Measurements from ENCODE around the gene LURAP1L.

LURAP1L gene

DNA sequence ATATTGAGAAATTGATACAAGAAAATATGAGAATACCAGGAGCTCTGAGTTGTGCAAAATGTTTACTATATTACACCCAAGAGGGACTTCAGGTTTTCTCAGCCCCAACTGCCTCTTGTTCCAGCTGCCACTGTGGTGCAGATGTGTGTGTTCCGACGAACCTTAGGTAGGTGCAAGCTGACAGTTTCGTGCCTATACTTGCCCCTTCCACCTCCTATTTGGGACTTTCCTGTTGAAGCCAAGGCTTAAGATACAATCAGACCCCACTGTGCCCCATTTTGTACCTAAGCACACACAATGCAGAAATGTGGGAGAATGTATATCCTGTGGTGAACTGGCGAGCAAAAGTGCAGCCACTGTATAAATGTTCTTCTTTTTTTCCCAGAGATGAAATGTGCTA is 80.2 kb downstream of the LURAP1L start:
- H3K9me3 ChIP-seq = no peaks in the 10 kb centered on the region
- H3K27ac ChIP-seq = no peak overlapping the region
- H3K4me3 ChIP-seq (ENCODE audit: low read depth in 1 of 2, low read length in 1 of 2) = no peak overlapping the region
- no peaks in the 10 kb centered on the region for H3K4me1 ChIP-seq (ENCODE audit: control insufficient read depth in 1 of 2, insufficient read depth in 1 of 2, low read depth in 1 of 2, low read length in 1 of 2)
- TF ChIP-seq, protein P1, sequence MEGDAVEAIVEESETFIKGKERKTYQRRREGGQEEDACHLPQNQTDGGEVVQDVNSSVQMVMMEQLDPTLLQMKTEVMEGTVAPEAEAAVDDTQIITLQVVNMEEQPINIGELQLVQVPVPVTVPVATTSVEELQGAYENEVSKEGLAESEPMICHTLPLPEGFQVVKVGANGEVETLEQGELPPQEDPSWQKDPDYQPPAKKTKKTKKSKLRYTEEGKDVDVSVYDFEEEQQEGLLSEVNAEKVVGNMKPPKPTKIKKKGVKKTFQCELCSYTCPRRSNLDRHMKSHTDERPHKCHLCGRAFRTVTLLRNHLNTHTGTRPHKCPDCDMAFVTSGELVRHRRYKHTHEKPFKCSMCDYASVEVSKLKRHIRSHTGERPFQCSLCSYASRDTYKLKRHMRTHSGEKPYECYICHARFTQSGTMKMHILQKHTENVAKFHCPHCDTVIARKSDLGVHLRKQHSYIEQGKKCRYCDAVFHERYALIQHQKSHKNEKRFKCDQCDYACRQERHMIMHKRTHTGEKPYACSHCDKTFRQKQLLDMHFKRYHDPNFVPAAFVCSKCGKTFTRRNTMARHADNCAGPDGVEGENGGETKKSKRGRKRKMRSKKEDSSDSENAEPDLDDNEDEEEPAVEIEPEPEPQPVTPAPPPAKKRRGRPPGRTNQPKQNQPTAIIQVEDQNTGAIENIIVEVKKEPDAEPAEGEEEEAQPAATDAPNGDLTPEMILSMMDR (IDR thresholded peaks at IDR 0.05) = no peak
- no peaks in the 10 kb centered on the region for H3K27me3 ChIP-seq
- no peaks in the 10 kb centered on the region for H3K36me3 ChIP-seq

DNA sequence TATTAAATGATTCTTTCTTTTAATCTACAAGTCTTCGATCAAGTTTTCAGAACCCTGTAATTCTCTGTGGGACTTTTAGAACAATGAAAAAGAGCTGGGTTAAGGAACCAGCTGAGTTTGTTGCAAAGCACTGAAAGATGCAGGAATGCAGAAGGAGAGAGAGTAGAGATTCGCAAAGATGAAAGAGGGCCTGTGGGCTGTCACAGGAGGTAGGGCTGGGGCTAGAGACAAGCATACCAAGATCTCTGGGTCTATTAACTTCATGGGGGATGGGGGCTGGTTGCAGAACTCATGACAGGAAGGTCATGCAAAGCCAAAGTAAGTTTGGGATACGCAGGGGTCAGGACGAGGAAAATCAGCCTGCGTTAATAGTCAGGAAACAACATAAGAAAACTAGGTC is 81.8 kb downstream of the LURAP1L start:
- Histone ChIP-seq H3K36me3 (no peaks in the 10 kb centered on the region), H3K4me3 (ENCODE audit: low read depth in 1 of 2, low read length in 1 of 2) (no peak overlapping the region), H3K27me3 (no peaks in the 10 kb centered on the region), H3K9me3 (no peaks in the 10 kb centered on the region), H3K27ac (no peak overlapping the region), H3K4me1 (ENCODE audit: control insufficient read depth in 1 of 2, insufficient read depth in 1 of 2, low read depth in 1 of 2, low read length in 1 of 2) (no peaks in the 10 kb centered on the region)
- TF ChIP-seq, protein P1 (IDR thresholded peaks at IDR 0.05) = no peak

DNA sequence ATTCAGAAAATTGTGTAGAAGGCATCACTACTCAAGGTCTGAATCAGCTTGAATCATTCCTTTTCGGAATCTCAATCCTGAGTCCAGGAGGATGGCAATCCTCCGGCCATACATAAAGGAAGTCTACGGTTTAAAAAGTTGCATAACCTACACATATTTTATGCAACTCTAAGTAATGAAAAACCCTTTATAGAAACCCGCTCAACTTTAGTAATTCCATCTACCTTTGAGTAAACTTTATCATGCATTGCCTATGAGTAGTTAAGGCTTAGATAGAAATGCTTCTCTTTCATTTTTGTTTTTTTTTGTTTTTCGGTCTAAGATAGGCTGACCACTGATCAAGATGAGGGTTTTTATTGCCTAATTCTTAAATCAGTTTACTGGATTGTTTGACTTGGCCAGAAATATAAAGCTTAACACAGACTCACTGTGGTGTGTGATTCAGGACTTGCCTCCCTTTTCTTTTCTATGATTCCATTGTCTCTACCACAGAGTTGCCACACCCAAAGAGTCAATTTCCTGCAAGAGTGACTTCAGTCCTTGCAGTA is 85.0 kb downstream of the LURAP1L start:
- Histone ChIP-seq H3K27ac (no peak overlapping the region), H3K4me1 (ENCODE audit: control insufficient read depth in 1 of 2, insufficient read depth in 1 of 2, low read depth in 1 of 2, low read length in 1 of 2) (no peaks in the 10 kb centered on the region), H3K4me3 (ENCODE audit: low read depth in 1 of 2, low read length in 1 of 2) (no peak overlapping the region), H3K9me3 (no peaks in the 10 kb centered on the region), H3K36me3 (no peaks in the 10 kb centered on the region), H3K27me3 (no peaks in the 10 kb centered on the region)
- TF ChIP-seq, protein P1 (IDR thresholded peaks at IDR 0.05) = no peak

DNA sequence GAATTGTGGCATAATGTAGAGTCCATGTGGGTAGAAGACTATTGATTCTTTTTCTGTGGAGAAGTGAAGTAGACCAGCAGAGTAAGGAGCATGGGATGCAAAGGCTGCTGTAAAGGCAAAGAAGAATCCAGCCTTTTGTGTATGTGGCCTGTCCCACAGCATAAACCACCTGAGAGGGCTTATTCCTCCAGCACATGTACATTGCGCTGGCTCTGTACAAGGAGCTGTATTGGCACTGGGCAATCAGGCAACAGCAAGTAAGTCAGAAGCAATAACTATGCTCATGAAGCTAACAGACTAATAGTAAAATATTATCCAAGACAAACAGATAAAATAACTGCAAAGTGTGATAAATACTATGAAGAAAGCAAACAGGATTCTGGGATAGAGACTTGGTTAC is 86.2 kb downstream of the LURAP1L start:
- Histone ChIP-seq H3K9me3 (no peaks in the 10 kb centered on the region), H3K4me1 (ENCODE audit: control insufficient read depth in 1 of 2, insufficient read depth in 1 of 2, low read depth in 1 of 2, low read length in 1 of 2) (no peaks in the 10 kb centered on the region), H3K4me3 (ENCODE audit: low read depth in 1 of 2, low read length in 1 of 2) (no peak overlapping the region), H3K27ac (no peak overlapping the region), H3K36me3 (no peaks in the 10 kb centered on the region), H3K27me3 (no peaks in the 10 kb centered on the region)
- TF ChIP-seq, protein P1 (IDR thresholded peaks at IDR 0.05) = no peak

DNA sequence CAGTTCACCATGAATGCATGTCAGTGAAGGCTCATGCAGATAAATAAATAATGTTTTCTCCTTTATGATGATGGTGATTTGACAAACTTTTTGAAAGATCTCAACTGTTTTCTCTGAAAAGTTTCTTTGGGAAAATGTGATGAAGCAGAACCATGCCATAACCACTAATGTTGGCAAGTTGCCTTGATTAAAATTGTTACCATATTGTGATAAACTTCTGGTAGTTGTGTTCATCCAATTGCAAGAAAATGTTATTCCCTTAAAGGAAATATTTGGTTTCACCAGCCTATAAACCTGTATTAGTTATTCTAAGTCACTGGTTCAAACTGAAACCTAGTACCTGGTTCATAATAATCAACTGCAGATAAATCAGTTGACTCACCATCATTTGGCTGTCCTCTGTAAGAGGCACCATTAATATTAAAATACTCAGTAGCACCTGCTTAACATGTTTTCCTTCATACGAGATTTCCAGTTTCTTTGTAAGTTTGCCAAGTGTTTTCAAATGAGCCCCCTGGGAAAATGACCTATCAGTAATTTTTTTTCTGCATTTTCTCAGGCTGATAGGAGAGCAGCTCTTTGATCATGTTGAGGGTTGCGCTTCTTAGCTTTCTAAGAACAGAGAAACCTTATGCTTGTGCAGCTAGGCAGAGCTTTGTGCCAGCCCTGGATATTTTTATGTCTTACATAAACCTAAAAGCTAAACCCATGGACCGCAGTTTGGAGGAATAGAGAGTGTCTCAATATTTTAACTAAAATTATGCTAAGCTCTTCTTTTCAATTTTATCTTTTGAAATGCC is 88.0 kb downstream of the LURAP1L start:
- no peak overlapping the region for H3K4me3 ChIP-seq (ENCODE audit: low read depth in 1 of 2, low read length in 1 of 2)
- no peaks in the 10 kb centered on the region for H3K4me1 ChIP-seq (ENCODE audit: control insufficient read depth in 1 of 2, insufficient read depth in 1 of 2, low read depth in 1 of 2, low read length in 1 of 2)
- no peaks in the 10 kb centered on the region for H3K27me3 ChIP-seq
- no peak overlapping the region for H3K27ac ChIP-seq
- TF ChIP-seq, protein P1 (IDR thresholded peaks at IDR 0.05) = no peak
- no peaks in the 10 kb centered on the region for H3K36me3 ChIP-seq
- no peaks in the 10 kb centered on the region for H3K9me3 ChIP-seq
